Kidney (tissue), 14 donors: ENCODE measurements around the gene ANKH. TPM values are rescaled to one million over a fixed set of nuclear protein-coding genes. Genes with fewer than 3 reads are reported as not detected.

Experiments
- DNase-seq, 5 donors: peaks; one replicate each; pipeline ENCODE4 v3.0.0-alpha.2; 2013 to 2020
- FAIRE-seq: peaks from 2 replicates; lab custom pipeline; 2012; peaks lifted over from hg19 to GRCh38; lab: Jason Lieb, UNC
- H3K27ac ChIP-seq, 2 donors: one replicate each; pipeline ENCODE4 v1.7.0; 2013; ENCODE audit warnings: low read depth in 2 of 2, low read length in 2 of 2, inconsistent platforms in 1 of 2
- H3K27me3 ChIP-seq: one replicate; pipeline ENCODE4 v1.7.1; 2013; ENCODE audit warnings: low read length, inconsistent platforms; ENCODE audit not compliant: control insufficient read depth, insufficient read depth
- H3K36me3 ChIP-seq, 3 donors: one replicate each; pipeline versions ENCODE4 v1.7.0 to v1.7.1; 2013; ENCODE audit warnings: low read length in 3 of 3, control low read depth in 1 of 3, inconsistent platforms in 1 of 3; ENCODE audit not compliant: insufficient read depth in 3 of 3, control insufficient read depth in 2 of 3
- H3K4me1 ChIP-seq, 3 donors: one replicate each; pipeline versions ENCODE4 v1.7.0 to v1.7.1; 2013; ENCODE audit warnings: low read length in 3 of 3, inconsistent platforms in 1 of 3, low read depth in 1 of 3; ENCODE audit not compliant: control insufficient read depth in 2 of 3, insufficient read depth in 2 of 3
- H3K4me3 ChIP-seq, 3 donors: one replicate each; pipeline versions ENCODE4 v1.7.0 to v1.8.1; 2013; ENCODE audit warnings: low read length in 3 of 3, control low read depth in 1 of 3, inconsistent platforms in 1 of 3
- H3K9ac ChIP-seq, 3 donors: one replicate each; pipeline versions ENCODE4 v1.7.0 to v1.7.1; 2013; ENCODE audit warnings: low read length in 3 of 3, control low read depth in 1 of 3, inconsistent platforms in 1 of 3
- H3K9me3 ChIP-seq, 3 donors: one replicate each; pipeline versions ENCODE4 v1.7.0 to v1.7.1; 2013; ENCODE audit warnings: low read length in 3 of 3, control low read depth in 1 of 3, inconsistent platforms in 1 of 3; ENCODE audit not compliant: control insufficient read depth in 2 of 3, insufficient read depth in 1 of 3
- intact Hi-C: fragments of 100-400 bp; cut with DNase I; formaldehyde crosslinking; loops from one replicate; pipeline ENCODE4 v1.11.1; 2022
- polyA plus RNA-seq: library from polyadenylated mRNA; stranded (reverse); fragments of 350-450 nt; fragmentation: Illumina TruSeq; extraction: RNeasy Lipid Tissue Mini Kit (QIAGEN cat#74804); gene quantifications from one replicate; pipeline ENCODE4 v1.2.3, GENCODE V29; 2014; ENCODE audit warnings: low read depth, low replicate concordance; ENCODE audit not compliant: insufficient read depth
- total RNA-seq: library from RNA; stranded (reverse); fragmentation: NEBNext Ultra II Directional; extraction: Animal tissue kit (Norgen Biotek cat#: 25700); gene quantifications from one replicate; pipeline ENCODE4 v1.2.1, GENCODE V29; 2021
- TF ChIP-seq, protein P1 (sequence below): IDR thresholded peaks from 3 replicates; pipeline ENCODE4 v1.5.1; 2012; ENCODE audit warnings: mild to moderate bottlenecking, moderate library complexity, borderline replicate concordance; ENCODE audit not compliant: insufficient read depth; ENCODE audit errors: extremely low read depth
- donor health status: control.
- donor health status: control.
- donor health status: control.
- donor health status: control.
- donor health status: control.
- donor health status: DM: yes; HTN: yes; CAD: no.
- donor health status: Normal renal cell carcinoma (clear cell type).

ANKH gene
- total and polyA plus RNA-seq, 2 donors from 2014 or later: 19.0 to 44.6 TPM

- Histone ChIP-seq H3K27ac (no peak overlapping the region), H3K9ac (no peak overlapping the region)
Observed at GRCh38 chr5:14745753-14746152, 125.8 kb downstream of the ANKH start.

DNA sequence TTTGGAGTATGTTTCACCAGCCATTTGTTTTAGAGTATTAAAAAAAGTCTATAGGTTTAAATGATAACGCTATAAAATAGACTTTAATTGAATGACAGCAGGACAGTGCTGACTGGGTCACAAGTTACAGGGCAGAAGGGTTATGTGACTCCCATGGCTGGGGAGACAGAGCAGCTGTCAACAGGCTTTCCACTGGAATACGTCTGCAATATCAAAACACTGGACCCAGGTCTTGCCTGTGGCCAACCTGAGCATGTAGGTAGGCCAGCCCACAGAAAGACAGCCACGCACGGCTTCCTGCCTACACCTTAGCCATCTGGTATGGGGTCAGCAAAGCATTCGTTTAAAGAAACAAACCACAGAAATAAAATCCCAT is 126.4 kb downstream of the ANKH start:
- Histone ChIP-seq H3K4me1 (no peaks in the 10 kb centered on the region), H3K9me3 (no peaks in the 10 kb centered on the region), H3K9ac (no peak overlapping the region), H3K27me3 (no peaks in the 10 kb centered on the region), H3K4me3 (no peak overlapping the region), H3K36me3 (peaks cover 0 to 16% (median 10%) of the 10 kb centered on the region in 3 donors), H3K27ac (no peak overlapping the region)
- TF ChIP-seq, protein P1, sequence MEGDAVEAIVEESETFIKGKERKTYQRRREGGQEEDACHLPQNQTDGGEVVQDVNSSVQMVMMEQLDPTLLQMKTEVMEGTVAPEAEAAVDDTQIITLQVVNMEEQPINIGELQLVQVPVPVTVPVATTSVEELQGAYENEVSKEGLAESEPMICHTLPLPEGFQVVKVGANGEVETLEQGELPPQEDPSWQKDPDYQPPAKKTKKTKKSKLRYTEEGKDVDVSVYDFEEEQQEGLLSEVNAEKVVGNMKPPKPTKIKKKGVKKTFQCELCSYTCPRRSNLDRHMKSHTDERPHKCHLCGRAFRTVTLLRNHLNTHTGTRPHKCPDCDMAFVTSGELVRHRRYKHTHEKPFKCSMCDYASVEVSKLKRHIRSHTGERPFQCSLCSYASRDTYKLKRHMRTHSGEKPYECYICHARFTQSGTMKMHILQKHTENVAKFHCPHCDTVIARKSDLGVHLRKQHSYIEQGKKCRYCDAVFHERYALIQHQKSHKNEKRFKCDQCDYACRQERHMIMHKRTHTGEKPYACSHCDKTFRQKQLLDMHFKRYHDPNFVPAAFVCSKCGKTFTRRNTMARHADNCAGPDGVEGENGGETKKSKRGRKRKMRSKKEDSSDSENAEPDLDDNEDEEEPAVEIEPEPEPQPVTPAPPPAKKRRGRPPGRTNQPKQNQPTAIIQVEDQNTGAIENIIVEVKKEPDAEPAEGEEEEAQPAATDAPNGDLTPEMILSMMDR: no peak
- intact Hi-C loops: no loop called here
- DNase-seq (no peak), FAIRE-seq (no peak)

More at GRCh38 chr5:14745753-14746152, 125.8 kb downstream of the ANKH start:
- Histone ChIP-seq H3K9me3 (no peaks in the 10 kb centered on the region), H3K4me3 (no peak overlapping the region), H3K4me1 (no peaks in the 10 kb centered on the region), H3K36me3 (peaks cover 0 to 21% (median 11%) of the 10 kb centered on the region in 3 donors), H3K27me3 (no peaks in the 10 kb centered on the region)
- TF ChIP-seq, protein P1: no peak
- DNase-seq (no peak), FAIRE-seq (no peak)
- intact Hi-C loops: no loop called here

GRCh38 chr5:14744296-14745187 is 127.0 kb downstream of the ANKH start:
- Histone ChIP-seq H3K9me3 (no peaks in the 10 kb centered on the region), H3K9ac (no peak overlapping the region), H3K27me3 (no peaks in the 10 kb centered on the region), H3K4me1 (no peaks in the 10 kb centered on the region), H3K36me3 (peaks cover 0 to 10% (median 8%) of the 10 kb centered on the region in 3 donors), H3K4me3 (no peak overlapping the region), H3K27ac (no peak overlapping the region)
- DNase-seq (no peak), FAIRE-seq (no peak)
- intact Hi-C loops: no loop called here
- TF ChIP-seq, protein P1: no peak
